Renal pelvis (tissue), 12 donors: Measurements from ENCODE around the gene KRTAP9-4. TPM values are rescaled to one million over a fixed set of nuclear protein-coding genes. Genes with fewer than 3 reads are reported as not detected.
"Not testable (repeated sequence)": the region's sequence is repeated elsewhere in the genome, so short reads cannot be mapped to it uniquely, and the experiment has no call there.

Source experiments
- DNase-seq: peaks from one replicate; pipeline ENCODE4 v3.0.0-alpha.2; 2013
- long read RNA-seq, 16 experiments: transcript quantifications; one replicate each; lab custom pipeline, GENCODE V29; 2026
- polyA plus RNA-seq, 3 donors: library from polyadenylated mRNA; unstranded; fragments of 120-200 nt; gene quantifications; one replicate each; pipeline ENCODE4 v1.2.1, GENCODE V29; 2013; ENCODE audit not compliant: insufficient read length in 3 of 3

Gene KRTAP9-4, protein sequence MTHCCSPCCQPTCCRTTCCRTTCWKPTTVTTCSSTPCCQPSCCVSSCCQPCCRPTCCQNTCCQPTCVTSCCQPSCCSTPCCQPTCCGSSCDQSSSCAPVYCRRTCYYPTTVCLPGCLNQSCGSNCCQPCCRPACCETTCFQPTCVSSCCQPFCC
- polyA plus RNA-seq: not detected
- long read RNA-seq, donor 1: 0 reads
- long read RNA-seq, donor 2: 0 reads
- long read RNA-seq, donor 3: 0 reads
- long read RNA-seq, donor 4: 0 reads
- long read RNA-seq, donor 5: 0 reads
- long read RNA-seq, donor 6: 0 reads
- long read RNA-seq, donor 7: 0 reads
- long read RNA-seq, donor 8: 0 reads
- long read RNA-seq, donor 9: 0 reads
- long read RNA-seq, donor 10: 0 reads
- long read RNA-seq, donor 11: 0 reads
- long read RNA-seq, donor 12: 0 reads
- long read RNA-seq, donor 13: 0 reads
- long read RNA-seq, donor 14: 0 reads
- long read RNA-seq, donor 15: 0 reads
- long read RNA-seq, donor 16: 0 reads

- DNase-seq: not testable (repeated sequence)
Observed at GRCh38 chr17:41249637-41250240, at the start of gene KRTAP9-4. Gene KRTAP9-4 (plus strand): TSS chr17:41249687. CDS start chr17:41249721, 34 bp downstream.

DNA sequence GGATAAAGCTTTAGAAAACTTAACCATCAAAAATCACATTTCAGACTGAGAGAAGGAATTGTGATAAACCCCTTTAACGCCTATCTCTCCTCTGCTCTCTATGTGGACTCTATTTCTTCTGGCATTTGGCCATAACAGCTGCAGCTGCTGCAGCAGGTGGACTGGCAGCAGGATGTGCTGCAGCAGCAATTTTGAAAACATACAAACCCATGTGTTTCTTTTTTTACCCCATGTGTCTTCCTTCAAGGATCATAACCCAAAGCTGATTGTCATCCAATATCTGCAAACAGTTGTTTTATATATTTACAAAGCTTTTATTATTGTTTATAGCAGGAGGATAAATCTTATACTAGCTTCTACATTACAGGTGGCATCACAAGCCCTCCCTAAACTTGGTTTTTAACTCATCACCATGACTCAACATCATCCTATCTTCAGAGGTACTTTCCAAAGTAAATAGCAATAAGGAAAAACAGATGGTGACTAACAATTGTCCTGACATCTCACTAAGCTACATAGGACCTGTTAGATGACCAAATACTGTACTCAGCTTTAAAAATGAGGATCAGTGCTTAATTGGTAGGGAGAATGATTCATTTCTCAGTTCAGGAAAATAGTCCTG is 37.5 kb upstream of the KRTAP9-4 start:
- DNase-seq: no peak

DNA sequence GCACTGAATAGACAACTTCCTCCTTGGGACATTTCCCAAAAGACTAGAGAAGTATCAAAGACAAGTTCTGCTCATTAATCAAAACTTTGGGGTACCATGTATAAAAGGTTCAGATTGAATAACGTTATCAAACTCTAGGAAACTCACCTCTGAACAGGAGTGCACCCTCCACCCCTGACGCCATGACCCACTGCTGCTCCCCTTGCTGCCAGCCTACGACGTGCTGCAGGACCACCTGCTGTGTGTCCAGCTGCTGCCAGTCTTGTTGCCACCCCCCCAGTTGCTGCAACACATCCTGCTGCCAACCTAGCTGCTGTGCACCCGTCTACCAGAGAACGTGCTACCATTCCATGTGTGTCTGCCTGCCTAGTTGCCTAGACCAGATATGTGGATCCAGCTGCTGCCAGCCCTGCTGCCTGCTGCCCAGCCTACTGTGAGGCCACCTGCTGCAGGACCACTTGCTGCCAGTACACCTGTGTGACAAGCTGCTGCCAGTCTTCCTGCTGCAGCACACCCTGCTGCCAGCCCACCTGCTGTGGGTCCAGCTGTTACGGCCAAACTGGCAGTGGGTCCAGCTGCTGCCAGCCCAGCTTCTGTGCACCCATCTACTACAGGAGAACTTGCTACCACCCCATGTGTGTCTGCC is 36.8 kb upstream of the KRTAP9-4 start:
- no peak for DNase-seq

DNA sequence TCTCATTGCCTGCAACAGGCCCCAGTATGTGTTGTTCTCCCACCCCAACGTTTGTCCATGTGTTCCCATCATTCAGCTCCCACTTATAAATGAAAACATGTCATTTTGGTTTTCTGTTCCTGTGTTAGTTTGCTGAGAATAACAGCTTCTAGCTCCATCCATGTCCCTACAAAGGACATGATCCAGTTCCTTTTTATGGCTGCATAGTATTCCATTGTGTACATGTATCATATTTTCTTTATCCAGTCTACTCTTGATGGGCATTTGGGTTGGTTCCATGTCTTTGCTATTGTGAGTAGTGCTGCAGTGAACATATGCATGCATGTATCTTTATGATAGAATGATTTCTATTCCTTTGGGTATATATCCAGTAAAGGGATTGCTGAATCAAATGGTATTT is 33.8 kb upstream of the KRTAP9-4 start:
- no peak for DNase-seq

DNA sequence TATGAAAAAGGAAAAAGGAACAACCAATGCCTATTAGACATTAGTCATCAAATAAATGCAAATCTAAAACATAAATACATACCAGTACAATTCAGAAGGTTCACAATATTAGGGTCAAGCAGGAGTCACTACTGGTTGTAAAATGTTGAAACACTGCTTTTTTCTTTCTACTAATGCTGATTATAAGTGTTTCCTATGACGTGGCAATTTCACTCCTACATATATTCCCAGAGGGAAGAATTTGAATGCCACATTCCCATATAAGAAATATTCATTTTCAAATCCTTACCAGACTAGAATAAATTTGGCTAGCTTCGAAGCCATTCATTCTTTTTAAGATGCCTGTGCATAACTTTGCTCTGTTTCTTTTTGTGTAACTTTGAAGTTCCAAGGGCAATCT is 25.7 kb upstream of the KRTAP9-4 start:
- DNase-seq: no peak

GRCh38 chr17:41226051-41226450 is 23.4 kb upstream of the KRTAP9-4 start:
- DNase-seq: no peak

DNA sequence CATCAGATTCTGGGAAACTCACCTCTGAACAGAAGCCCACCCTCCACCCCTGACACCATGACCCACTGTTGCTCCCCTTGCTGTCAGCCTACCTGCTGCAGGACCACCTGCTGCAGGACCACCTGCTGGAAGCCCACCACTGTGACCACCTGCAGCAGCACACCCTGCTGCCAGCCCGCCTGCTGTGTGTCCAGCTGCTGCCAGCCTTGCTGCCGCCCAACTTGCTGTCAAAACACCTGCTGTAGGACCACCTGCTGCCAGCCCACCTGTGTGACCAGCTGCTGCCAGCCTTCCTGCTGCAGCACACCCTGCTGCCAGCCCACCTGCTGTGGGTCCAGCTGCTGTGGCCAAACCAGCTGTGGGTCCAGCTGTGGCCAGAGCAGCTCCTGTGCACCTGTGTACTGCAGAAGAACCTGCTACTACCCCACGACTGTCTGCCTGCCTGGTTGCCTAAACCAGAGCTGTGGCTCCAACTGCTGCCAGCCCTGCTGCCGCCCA is 22.8 kb upstream of the KRTAP9-4 start, which contains the start of gene KRTAP9-2:
Gene KRTAP9-2 (plus strand): TSS at position 51 of the 498 bp plus-strand sequence. CDS start 7 bp downstream, at position 58.
- not testable (repeated sequence) for DNase-seq

- DNase-seq: no peak
Observed at GRCh38 chr17:41230094-41230493, 19.4 kb upstream of the KRTAP9-4 start.

DNA sequence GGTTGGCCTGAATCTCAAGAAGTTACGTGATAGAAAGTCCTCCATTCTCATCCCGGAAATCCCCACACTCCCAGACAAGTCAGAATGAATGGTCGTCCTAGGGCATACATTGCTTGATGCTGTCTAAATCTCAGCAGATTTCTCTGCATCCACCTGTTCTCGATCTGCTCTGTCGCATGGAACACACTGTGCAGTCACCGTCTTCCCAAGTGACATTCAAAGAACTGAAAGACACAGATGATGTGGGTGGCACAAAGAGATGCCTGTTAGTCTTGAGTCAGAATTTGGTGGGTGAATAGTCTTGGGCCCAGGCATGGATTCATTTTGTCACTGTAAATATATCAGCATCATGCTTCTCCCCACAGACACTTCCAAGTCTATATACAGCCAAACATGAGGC is 17.8 kb upstream of the KRTAP9-4 start:
- no peak for DNase-seq

DNA sequence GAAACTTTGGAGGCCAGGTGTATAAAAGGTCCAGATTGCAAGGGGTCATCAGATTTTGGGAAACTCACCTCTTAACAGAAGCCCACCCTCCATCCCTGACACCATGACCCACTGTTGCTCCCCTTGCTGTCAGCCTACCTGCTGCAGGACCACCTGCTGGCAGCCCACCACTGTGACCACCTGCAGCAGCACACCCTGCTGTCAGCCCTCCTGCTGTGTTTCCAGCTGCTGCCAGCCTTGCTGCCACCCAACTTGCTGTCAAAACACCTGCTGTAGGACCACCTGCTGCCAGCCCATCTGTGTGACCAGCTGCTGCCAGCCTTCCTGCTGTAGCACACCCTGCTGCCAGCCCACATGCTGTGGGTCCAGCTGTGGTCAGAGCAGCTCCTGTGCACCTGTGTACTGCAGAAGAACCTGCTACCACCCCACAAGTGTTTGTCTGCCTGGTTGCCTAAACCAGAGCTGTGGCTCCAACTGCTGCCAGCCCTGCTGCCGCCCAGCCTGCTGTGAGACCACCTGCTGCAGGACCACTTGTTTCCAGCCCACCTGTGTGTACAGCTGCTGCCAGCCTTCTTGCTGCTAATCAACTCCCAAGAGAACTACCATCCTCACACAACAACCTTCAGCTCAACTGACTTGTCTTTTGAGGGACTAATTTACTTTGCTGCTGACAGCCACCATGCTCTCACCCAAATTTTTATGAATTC is 16.9 kb upstream of the KRTAP9-4 start, which contains the start of gene KRTAP9-3:
Gene KRTAP9-3 (plus strand): TSS at position 51 of the 707 bp plus-strand sequence. CDS start 53 bp downstream, at position 104.
- DNase-seq: not testable (repeated sequence)

- not testable (repeated sequence) for DNase-seq
Observed at GRCh38 chr17:41237116-41237515, 12.4 kb upstream of the KRTAP9-4 start.

DNA sequence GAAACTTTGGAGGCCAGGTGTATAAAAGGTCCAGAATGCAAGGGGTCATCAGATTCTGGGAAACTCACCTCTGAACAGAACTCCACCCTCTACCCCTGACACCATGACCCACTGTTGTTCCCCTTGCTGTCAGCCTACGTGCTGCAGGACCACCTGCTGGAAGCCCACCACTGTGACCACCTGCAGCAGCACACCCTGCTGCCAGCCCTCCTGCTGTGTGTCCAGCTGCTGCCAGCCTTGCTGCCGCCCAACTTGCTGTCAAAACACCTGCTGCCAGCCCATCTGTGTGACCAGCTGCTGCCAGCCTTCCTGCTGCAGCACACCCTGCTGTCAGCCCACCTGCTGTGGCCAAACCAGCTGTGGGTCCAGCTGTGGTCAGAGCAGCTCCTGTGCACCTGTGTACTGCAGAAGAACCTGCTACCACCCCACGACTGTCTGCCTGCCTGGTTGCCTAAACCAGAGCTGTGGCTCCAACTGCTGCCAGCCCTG is 11.5 kb upstream of the KRTAP9-4 start, which contains the start of gene KRTAP9-8:
Gene KRTAP9-8 (plus strand): TSS at position 51 of the 489 bp plus-strand sequence. CDS start 53 bp downstream, at position 104.
- not testable (repeated sequence) for DNase-seq

GRCh38 chr17:41246995-41247787 is 2.3 kb upstream of the KRTAP9-4 start:
- not testable (repeated sequence) for DNase-seq

DNA sequence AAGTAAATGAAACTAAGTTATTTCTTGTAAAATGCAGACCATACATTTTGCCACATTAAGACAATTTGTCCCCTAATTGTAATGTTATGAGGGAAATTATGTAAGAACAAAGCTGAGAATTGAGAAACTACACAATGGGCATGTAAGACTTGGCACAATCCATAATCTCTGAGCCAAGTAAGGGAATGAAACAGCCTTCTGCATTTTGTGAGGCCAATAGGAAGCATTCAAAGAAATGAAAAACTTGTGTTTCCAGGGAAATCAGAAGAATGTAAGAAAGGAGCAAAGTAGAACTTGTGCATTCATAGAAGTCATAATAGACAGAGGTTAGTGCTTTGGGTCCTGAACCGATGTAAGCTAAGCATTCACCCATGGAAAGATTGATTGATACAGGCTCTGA is 1.8 kb downstream of the KRTAP9-4 start:
- DNase-seq: no peak

DNA sequence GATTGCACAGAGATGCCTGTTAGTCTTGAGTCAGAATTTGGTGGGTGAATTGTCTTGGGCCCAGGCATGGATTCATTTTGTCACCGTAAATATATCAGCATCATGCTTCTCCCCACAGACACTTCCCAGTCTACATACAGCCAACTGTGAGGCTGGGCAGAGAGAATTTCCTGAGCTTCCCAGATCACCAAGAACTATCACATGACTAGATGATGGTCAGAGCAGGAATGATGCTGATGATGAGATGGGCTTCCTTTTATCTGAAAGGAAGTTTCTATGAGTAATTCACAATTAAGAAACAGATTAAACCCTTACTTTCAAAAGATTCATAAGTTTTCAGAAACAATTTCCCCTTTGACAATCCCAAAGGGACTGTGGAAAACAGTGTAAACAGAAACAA is 5.4 kb downstream of the KRTAP9-4 start:
- DNase-seq: no peak

DNA sequence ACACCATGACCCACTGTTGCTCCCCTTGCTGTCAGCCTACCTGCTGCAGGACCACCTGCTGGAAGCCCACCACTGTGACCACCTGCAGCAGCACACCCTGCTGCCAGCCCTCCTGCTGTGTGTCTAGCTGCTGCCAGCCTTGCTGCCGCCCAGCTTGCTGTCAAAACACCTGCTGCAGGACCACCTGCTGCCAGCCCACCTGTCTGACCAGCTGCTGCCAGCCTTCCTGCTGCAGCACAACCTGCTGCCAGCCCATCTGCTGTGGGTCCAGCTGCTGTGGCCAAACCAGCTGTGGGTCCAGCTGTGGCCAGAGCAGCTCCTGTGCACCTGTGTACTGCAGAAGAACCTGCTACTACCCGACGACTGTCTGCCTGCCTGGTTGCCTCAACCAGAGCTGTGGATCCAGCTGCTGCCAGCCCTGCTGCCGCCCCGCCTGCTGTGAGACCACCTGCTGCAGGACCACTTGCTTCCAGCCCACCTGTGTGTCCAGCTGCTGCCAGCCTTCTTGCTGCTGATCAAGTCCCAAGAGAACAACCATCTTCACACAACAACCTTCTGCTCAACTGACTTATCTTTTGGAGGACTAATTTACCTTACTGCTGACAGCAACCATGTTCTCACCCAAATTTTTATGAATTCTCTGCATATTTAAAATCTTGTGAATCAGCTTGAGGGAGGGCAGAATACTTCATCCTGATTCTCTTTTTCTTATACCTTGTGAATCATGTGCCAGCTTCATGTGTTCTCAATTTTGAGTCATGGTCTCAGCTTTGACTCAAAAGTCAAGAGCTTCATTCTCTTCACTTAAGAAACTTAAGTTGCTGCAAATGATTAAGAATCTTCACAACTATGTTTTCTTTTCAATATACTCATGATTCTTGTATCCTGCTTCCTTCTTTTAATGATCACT is 6.1 kb downstream of the KRTAP9-4 start, which contains the start of gene KRTAP9-9:
Gene KRTAP9-9 (plus strand): TSS at position 4 of the 910 bp plus-strand sequence.
- DNase-seq: not testable (repeated sequence)

- no peak for DNase-seq
Observed at GRCh38 chr17:41256291-41256685, 6.8 kb downstream of the KRTAP9-4 start.

GRCh38 chr17:41258406-41258805 is 8.9 kb downstream of the KRTAP9-4 start:
- no peak for DNase-seq

- DNase-seq: no peak
Observed at GRCh38 chr17:41263212-41263611, 13.7 kb downstream of the KRTAP9-4 start.
